ENCODE measurements around the gene CPS1.

DNA sequence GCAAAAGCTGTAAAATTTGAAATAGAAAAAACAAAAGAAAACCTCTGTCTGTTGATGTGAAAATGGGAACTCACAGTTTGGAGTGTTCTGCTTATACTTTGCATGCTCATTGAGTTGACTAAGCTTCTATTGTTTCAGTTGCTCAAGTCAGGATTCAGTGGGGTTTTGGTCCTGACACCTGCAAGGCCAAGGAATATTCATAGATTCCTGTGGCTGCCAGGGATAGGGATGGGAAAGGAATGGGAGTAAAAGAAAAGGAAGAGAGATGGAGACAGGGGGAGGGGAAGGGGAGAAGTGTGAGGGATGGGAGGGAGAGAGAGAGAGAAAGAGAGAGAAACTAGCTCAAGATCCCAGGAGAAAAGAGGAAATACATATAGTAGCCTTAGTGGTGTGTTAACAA, 1.3 kb downstream of the CPS1 start:
- TF ChIP-seq, protein P1, sequence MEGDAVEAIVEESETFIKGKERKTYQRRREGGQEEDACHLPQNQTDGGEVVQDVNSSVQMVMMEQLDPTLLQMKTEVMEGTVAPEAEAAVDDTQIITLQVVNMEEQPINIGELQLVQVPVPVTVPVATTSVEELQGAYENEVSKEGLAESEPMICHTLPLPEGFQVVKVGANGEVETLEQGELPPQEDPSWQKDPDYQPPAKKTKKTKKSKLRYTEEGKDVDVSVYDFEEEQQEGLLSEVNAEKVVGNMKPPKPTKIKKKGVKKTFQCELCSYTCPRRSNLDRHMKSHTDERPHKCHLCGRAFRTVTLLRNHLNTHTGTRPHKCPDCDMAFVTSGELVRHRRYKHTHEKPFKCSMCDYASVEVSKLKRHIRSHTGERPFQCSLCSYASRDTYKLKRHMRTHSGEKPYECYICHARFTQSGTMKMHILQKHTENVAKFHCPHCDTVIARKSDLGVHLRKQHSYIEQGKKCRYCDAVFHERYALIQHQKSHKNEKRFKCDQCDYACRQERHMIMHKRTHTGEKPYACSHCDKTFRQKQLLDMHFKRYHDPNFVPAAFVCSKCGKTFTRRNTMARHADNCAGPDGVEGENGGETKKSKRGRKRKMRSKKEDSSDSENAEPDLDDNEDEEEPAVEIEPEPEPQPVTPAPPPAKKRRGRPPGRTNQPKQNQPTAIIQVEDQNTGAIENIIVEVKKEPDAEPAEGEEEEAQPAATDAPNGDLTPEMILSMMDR (IDR thresholded peaks at IDR 0.05), result no peak
- TF ChIP-seq POLR2A (IDR thresholded peaks at IDR 0.05) (no peak), POLR2AphosphoS5 (IDR thresholded peaks at IDR 0.05) (no peak)

Measured in upper lobe of left lung (tissue), 4 donors.